Endothelial cell of umbilical vein (primary cell): Measurements from ENCODE around the gene CIAO1. TPM values are rescaled to one million over a fixed set of nuclear protein-coding genes. Genes with fewer than 3 reads are reported as not detected.

ENCODE experiments used
- BruUV-seq: library from RNA; stranded (reverse); fragments of 400-500 nt; replicated peaks from 2 replicates; lab custom pipeline; 2021; lab: Mats Ljungman, UMichigan
- CTCF ChIA-PET: fragments of 300-600, 350-600 bp; sonication (Branson Sonifier 250); formaldehyde crosslinking; loops from one replicate; lab custom pipeline; 2021; ENCODE audit warnings: antibody characterized with exemption, inconsistent platforms; lab: Charles Lee
- POLR2A ChIA-PET: fragments of 300-600, 350-600 bp; sonication (Branson Sonifier 250); formaldehyde crosslinking; loops from one replicate; lab custom pipeline; 2021; ENCODE audit warnings: antibody characterized with exemption, inconsistent platforms; lab: Charles Lee
- DNase-seq: peaks from one replicate; pipeline ENCODE4 v3.0.0-alpha.2; 2011; ENCODE audit warnings: low read depth, low spot score
- FAIRE-seq: peaks from 2 replicates; lab custom pipeline; 2011; peaks lifted over from hg19 to GRCh38; lab: Jason Lieb, UNC
- H2AFZ ChIP-seq: 2 replicates; pipeline ENCODE4 v1.6.0; 2012; ENCODE audit warnings: low read depth, low read length, control low read depth, inconsistent platforms
- H3K27ac ChIP-seq: 2 replicates; pipeline ENCODE4 v1.5.1; 2011; ENCODE audit warnings: low read depth, mild to moderate bottlenecking, control low read depth, low read length, moderate library complexity; ENCODE audit not compliant: insufficient read depth
- H3K27me3 ChIP-seq, 2 experiments: 2 replicates each; pipeline versions ENCODE4 v1.6.0 to v1.6.1; 2011; ENCODE audit warnings: low read length in 2 of 2, mixed read lengths in 1 of 2; ENCODE audit not compliant: control insufficient read depth in 2 of 2, insufficient read depth in 2 of 2
- H3K36me3 ChIP-seq, 2 experiments: 2 replicates in 1 of 2; 3 replicates in 1 of 2; pipeline ENCODE4 v1.5.1; 2011; ENCODE audit warnings: low read length in 2 of 2, mild to moderate bottlenecking in 1 of 2, moderate library complexity in 1 of 2; ENCODE audit not compliant: control insufficient read depth in 2 of 2, insufficient read depth in 2 of 2; ENCODE audit errors: extremely low read depth in 1 of 2
- H3K4me1 ChIP-seq: 3 replicates; pipeline ENCODE4 v1.5.1; 2011; ENCODE audit warnings: mild to moderate bottlenecking, low read length; ENCODE audit not compliant: control insufficient read depth, insufficient read depth; ENCODE audit errors: extremely low read depth
- H3K4me2 ChIP-seq: 2 replicates; pipeline ENCODE4 v1.6.1; 2011; ENCODE audit warnings: low read length, control low read depth, mixed read lengths; ENCODE audit not compliant: insufficient read depth
- H3K4me3 ChIP-seq, 3 experiments: fragments of 200-600 bp in 1 of 3; sonication (generic), shearing (Covaris generic) in 1 of 3; replicated peaks in 1 of 3; 2 replicates each; pipeline ENCODE4 v1.5.1; 2011 to 2016; ENCODE audit warnings: control low read depth in 3 of 3, low read length in 3 of 3, mild to moderate bottlenecking in 2 of 3, inconsistent platforms in 1 of 3, low read depth in 1 of 3, moderate library complexity in 1 of 3; ENCODE audit not compliant: insufficient read depth in 1 of 3
- H3K79me2 ChIP-seq: 2 replicates; pipeline ENCODE4 v1.6.0; 2012; ENCODE audit warnings: low read length, inconsistent platforms; ENCODE audit not compliant: control insufficient read depth, insufficient read depth
- H3K9ac ChIP-seq: replicated peaks from 2 replicates; pipeline ENCODE3; 2011; ENCODE audit warnings: low read length, control low read depth; ENCODE audit not compliant: insufficient read depth; ENCODE audit errors: extremely low read depth
- H3K9me1 ChIP-seq: replicated peaks from 3 replicates; pipeline ENCODE4 v1.6.0; 2011; ENCODE audit warnings: mild to moderate bottlenecking, low read length; ENCODE audit not compliant: control insufficient read depth, insufficient read depth; ENCODE audit errors: extremely low read depth
- H3K9me3 ChIP-seq: replicated peaks from 2 replicates; pipeline ENCODE4 v1.5.1; 2012; ENCODE audit warnings: low read length, inconsistent platforms; ENCODE audit not compliant: control insufficient read depth, insufficient read depth
- H4K20me1 ChIP-seq: replicated peaks from 2 replicates; pipeline ENCODE3; 2011; ENCODE audit warnings: mild to moderate bottlenecking, low read length; ENCODE audit not compliant: control insufficient read depth, insufficient read depth; ENCODE audit errors: extremely low read depth
- CTCF ChIP-seq, 2 donors: IDR thresholded peaks; 1 replicate in 1 of 2; 2 replicates in 1 of 2; pipeline ENCODE4 v1.5.1; 2011; ENCODE audit warnings: low read length in 2 of 2, mild to moderate bottlenecking in 2 of 2, moderate library complexity in 2 of 2, control low read depth in 1 of 2, inconsistent platforms in 1 of 2, low read depth in 1 of 2; ENCODE audit not compliant: insufficient read depth in 1 of 2; ENCODE audit errors: extremely low read depth in 1 of 2
- EZH2 ChIP-seq: IDR thresholded peaks from 2 replicates; pipeline ENCODE4 v1.6.1; 2012; ENCODE audit warnings: borderline replicate concordance, low read depth, mild to moderate bottlenecking, moderate library complexity, low read length, inconsistent platforms; ENCODE audit not compliant: severe bottlenecking
- FOS ChIP-seq: IDR thresholded peaks from 2 replicates; pipeline ENCODE4 v1.6.1; 2011; ENCODE audit warnings: mild to moderate bottlenecking, low read length, moderate library complexity, borderline replicate concordance; ENCODE audit not compliant: insufficient read depth
- GATA2 ChIP-seq: IDR thresholded peaks from 2 replicates; pipeline ENCODE4 v1.7.0; 2011; ENCODE audit warnings: low read depth, mild to moderate bottlenecking, moderate library complexity, mixed read lengths, low read length; ENCODE audit not compliant: insufficient read length, insufficient read depth
- JUN ChIP-seq: IDR thresholded peaks from 2 replicates; pipeline ENCODE4 v1.6.1; 2011; ENCODE audit warnings: borderline replicate concordance, low read depth; ENCODE audit not compliant: insufficient read length, insufficient read depth
- MAX ChIP-seq: IDR thresholded peaks from 2 replicates; pipeline ENCODE4 v1.6.1; 2011; ENCODE audit not compliant: insufficient read depth, insufficient read length
- MYC ChIP-seq: IDR thresholded peaks from one replicate; pipeline ENCODE4 v1.6.1; 2011; ENCODE audit warnings: mild to moderate bottlenecking, low read depth, low read length
- POLR2A ChIP-seq: IDR thresholded peaks from 2 replicates; pipeline ENCODE4 v1.6.1; 2012; ENCODE audit warnings: low read depth, mild to moderate bottlenecking, control low read depth, low read length
- POLR2AphosphoS5 ChIP-seq: IDR thresholded peaks from 2 replicates; pipeline ENCODE4 v1.6.1; 2012; ENCODE audit warnings: low read depth, mild to moderate bottlenecking, control low read depth, low read length, moderate library complexity; ENCODE audit not compliant: insufficient read depth
- dilution Hi-C: fragments of 300-500 bp; cut with MboI; formaldehyde crosslinking; loops from one replicate; pipeline ENCODE4 v1.15.0; 2019; ENCODE audit warnings: low sequenced_read_pairs; ENCODE audit not compliant: extremely low pct_ligation_motif_present
- intact Hi-C: fragments of 100-400 bp; cut with micrococcal nuclease; formaldehyde crosslinking; loops from one replicate; pipeline ENCODE4 v1.10.0; 2022
- polyA plus RNA-seq, 4 experiments: library from polyadenylated mRNA; depleted of rRNA in 3 of 4; stranded (reverse) in 3 of 4; unstranded in 1 of 4; fragments of >200 nt; gene quantifications; 2 replicates each; pipeline versions ENCODE4 v1.2.1 to v1.2.3, GENCODE V29; 2011 to 2012; ENCODE audit warnings: missing spikeins in 1 of 4
- total RNA-seq: library from RNA; stranded (reverse); gene quantifications from 2 replicates; pipeline ENCODE4 v1.2.3, GENCODE V29; 2021

CIAO1 gene
- total and polyA plus RNA-seq, 2 donors (not counting 3 experiments of a cell fraction or from before 2014, with no cell fraction given): 70.7 to 119 TPM

GRCh38 chr2:96247896-96248295 lies 18.1 kb upstream of the CIAO1 start:
- intact Hi-C loops: no loop called here
- FAIRE-seq: no peak
- TF ChIP-seq POLR2AphosphoS5 (no peak), EZH2 (no peak), POLR2A (no peak)

GRCh38 chr2:96248624-96249023 lies 17.4 kb upstream of the CIAO1 start:
- no TSS peak for BruUV-seq
- POLR2A ChIA-PET: no interaction called here

More at GRCh38 chr2:96247896-96248295, 18.1 kb upstream of the CIAO1 start:
- no TSS peak for BruUV-seq
- Histone ChIP-seq H3K36me3 (peaks cover 0 to 3% of the 10 kb centered on the region in 2 experiments), H3K4me3 (no peak overlapping the region), H3K9me3 (no peaks in the 10 kb centered on the region), H3K9ac (no peak overlapping the region), H3K4me2 (no peak overlapping the region), H3K27me3 (no peaks in the 10 kb centered on the region), H3K4me1 (peaks cover 38% of the 10 kb centered on the region), H2AFZ (no peak overlapping the region), H4K20me1 (no peaks in the 10 kb centered on the region), H3K9me1 (no peaks in the 10 kb centered on the region), H3K79me2 (no peaks in the 10 kb centered on the region), H3K27ac (no peak overlapping the region)
- dilution Hi-C loops: no loop called here
- no peak for DNase-seq
- POLR2A ChIA-PET: no interaction called here
- CTCF ChIA-PET: no interaction called here

More at GRCh38 chr2:96248624-96249023, 17.4 kb upstream of the CIAO1 start:
- Histone ChIP-seq H3K9me3 (no peaks in the 10 kb centered on the region), H3K79me2 (no peaks in the 10 kb centered on the region), H3K27ac (no peak overlapping the region), H3K4me3 (no peak overlapping the region), H3K9ac (no peak overlapping the region), H3K27me3 (no peaks in the 10 kb centered on the region), H3K9me1 (no peaks in the 10 kb centered on the region), H3K4me1 (peaks cover 38% of the 10 kb centered on the region), H3K4me2 (no peak overlapping the region), H3K36me3 (peaks cover 0 to 11% of the 10 kb centered on the region in 2 experiments), H2AFZ (no peak overlapping the region), H4K20me1 (no peaks in the 10 kb centered on the region)
- CTCF ChIA-PET: no interaction called here
- DNase-seq (no peak), FAIRE-seq (no peak)
- TF ChIP-seq MAX (no peak), CTCF (IDR thresholded peaks at IDR 0.05; ENCODE audit: extremely low read depth in 1 of 2, insufficient read depth in 1 of 2, low read depth in 1 of 2, low read length in 2 of 2) (no peak), POLR2AphosphoS5 (no peak), FOS (no peak), JUN (no peak), GATA2 (no peak), EZH2 (no peak), POLR2A (no peak), MYC (no peak)
- dilution Hi-C loops (no loop called here), intact Hi-C loops (no loop called here)
